ENCODE data around the gene PLXNA1.

Gene PLXNA1

GRCh38 chr3:127013181-127013580 lies 30.3 kb downstream of the PLXNA1 start:
- Histone ChIP-seq H3K9me2 (replicated peaks; ENCODE audit: low read depth, low read length) (no peaks in the 10 kb centered on the region), H3K9ac (ENCODE audit: low read depth, low read length, poor library complexity, severe bottlenecking) (no peak overlapping the region), H3K4me3 (ENCODE audit: low read length, poor library complexity, severe bottlenecking) (no peak overlapping the region), H3K9me3 (ENCODE audit: insufficient read depth, low read depth, low read length) (no peaks in the 10 kb centered on the region), H3K79me2 (ENCODE audit: insufficient read depth, low read length) (no peaks in the 10 kb centered on the region), H3K27me3 (ENCODE audit: insufficient read depth, low read length, poor library complexity, severe bottlenecking) (no peaks in the 10 kb centered on the region), H3K4me1 (ENCODE audit: insufficient read depth, low read length, poor library complexity, severe bottlenecking) (no peaks in the 10 kb centered on the region), H4K20me1 (ENCODE audit: insufficient read depth, low read length, poor library complexity, severe bottlenecking) (no peaks in the 10 kb centered on the region), H3K4me2 (ENCODE audit: low read depth, low read length, poor library complexity, severe bottlenecking) (no peak overlapping the region), H3F3A (ENCODE audit: low read depth) (no peaks in the 10 kb centered on the region), H3K36me3 (ENCODE audit: insufficient read depth, low read length) (peaks cover 11% of the 10 kb centered on the region; the same call in 1 of the 2 replicates), H2AFZ (ENCODE audit: low read length) (no peak overlapping the region)
- no peak for TF ChIP-seq CTCF (conservative IDR thresholded peaks at IDR 0.05; ENCODE audit: low read length)
- no peak for TF ChIP-seq EZH2phosphoT487 (IDR thresholded peaks at IDR 0.05; ENCODE audit: borderline replicate concordance)

DNA sequence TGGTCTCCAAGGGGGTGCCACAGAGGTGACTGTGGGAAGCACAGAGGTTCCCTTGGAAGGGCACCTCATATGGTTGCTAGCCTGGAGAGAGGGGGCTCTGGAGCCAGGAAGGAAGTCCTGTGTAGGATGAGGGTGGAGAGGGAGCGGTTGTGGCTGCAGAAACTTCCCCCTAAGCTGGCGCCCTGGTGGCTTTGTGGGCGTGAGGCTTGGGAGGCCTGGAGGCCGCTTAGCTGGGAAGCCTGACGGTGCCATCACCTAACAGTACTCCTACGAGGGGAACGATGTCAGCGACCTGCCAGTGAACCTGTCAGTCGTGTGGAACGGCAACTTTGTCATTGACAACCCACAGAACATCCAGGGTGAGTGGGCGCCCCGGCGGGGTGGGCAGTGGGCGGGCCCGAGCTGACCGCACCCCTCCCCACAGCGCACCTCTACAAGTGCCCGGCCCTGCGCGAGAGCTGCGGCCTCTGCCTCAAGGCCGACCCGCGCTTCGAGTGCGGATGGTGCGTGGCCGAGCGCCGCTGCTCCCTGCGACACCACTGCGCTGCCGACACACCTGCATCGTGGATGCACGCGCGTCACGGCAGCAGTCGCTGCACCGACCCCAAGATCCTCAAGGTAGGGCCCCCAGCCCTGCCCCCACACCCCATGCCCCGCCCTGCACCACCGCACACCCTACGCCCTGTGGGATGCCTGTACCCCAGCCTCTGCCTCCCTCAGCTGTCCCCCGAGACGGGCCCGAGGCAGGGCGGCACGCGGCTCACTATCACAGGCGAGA lies 31.0 kb downstream of the PLXNA1 start:
- Histone ChIP-seq H3K9me2 (replicated peaks; ENCODE audit: low read depth, low read length) (no peaks in the 10 kb centered on the region), H3K36me3 (ENCODE audit: insufficient read depth, low read length) (peaks cover 11% of the 10 kb centered on the region; the same call in 1 of the 2 replicates), H4K20me1 (ENCODE audit: insufficient read depth, low read length, poor library complexity, severe bottlenecking) (no peaks in the 10 kb centered on the region), H3K4me1 (ENCODE audit: insufficient read depth, low read length, poor library complexity, severe bottlenecking) (no peaks in the 10 kb centered on the region), H3K4me3 (ENCODE audit: low read length, poor library complexity, severe bottlenecking) (no peak overlapping the region), H3K4me2 (ENCODE audit: low read depth, low read length, poor library complexity, severe bottlenecking) (no peak overlapping the region), H2AFZ (ENCODE audit: low read length) (no peak overlapping the region), H3K9me3 (ENCODE audit: insufficient read depth, low read depth, low read length) (no peaks in the 10 kb centered on the region), H3F3A (ENCODE audit: low read depth) (no peaks in the 10 kb centered on the region), H3K27me3 (ENCODE audit: insufficient read depth, low read length, poor library complexity, severe bottlenecking) (no peaks in the 10 kb centered on the region), H3K9ac (ENCODE audit: low read depth, low read length, poor library complexity, severe bottlenecking) (no peak overlapping the region), H3K79me2 (ENCODE audit: insufficient read depth, low read length) (no peaks in the 10 kb centered on the region)
- no peak for TF ChIP-seq CTCF (conservative IDR thresholded peaks at IDR 0.05; ENCODE audit: low read length)
- no peak for TF ChIP-seq EZH2phosphoT487 (IDR thresholded peaks at IDR 0.05; ENCODE audit: borderline replicate concordance)

DNA sequence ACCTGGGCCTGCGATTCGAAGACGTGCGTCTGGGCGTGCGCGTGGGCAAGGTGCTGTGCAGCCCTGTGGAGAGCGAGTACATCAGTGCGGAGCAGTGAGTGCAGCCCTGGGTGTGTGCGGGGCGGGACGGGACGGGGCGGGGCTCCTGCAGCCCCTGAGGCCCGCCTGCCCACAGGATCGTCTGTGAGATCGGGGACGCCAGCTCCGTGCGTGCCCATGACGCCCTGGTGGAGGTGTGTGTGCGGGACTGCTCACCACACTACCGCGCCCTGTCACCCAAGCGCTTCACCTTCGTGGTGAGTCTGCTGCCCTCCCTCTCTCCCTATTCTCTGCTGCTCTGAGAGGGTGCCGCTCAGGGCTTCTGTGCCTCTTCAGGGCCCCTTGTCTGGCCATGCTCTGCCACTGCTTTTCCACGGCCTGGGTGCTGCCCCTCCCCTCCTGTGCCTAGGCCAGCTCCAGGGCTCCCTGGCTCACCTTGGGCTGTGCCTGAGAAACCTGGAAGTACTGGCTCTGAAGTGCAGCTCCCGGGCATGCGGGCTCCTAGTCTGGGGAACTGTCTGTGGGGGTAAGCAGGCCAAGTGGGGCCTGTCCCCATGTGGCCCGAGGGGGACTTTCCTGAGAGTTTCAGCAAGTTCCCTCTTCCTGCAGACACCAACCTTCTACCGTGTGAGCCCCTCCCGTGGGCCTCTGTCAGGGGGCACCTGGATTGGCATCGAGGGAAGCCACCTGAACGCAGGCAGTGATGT lies 31.8 kb downstream of the PLXNA1 start:
- H3K4me2 ChIP-seq (ENCODE audit: low read depth, low read length, poor library complexity, severe bottlenecking) = no peak overlapping the region
- H3K9ac ChIP-seq (ENCODE audit: low read depth, low read length, poor library complexity, severe bottlenecking) = no peak overlapping the region
- H3K4me3 ChIP-seq (ENCODE audit: low read length, poor library complexity, severe bottlenecking) = no peak overlapping the region
- H3K9me2 ChIP-seq (replicated peaks; ENCODE audit: low read depth, low read length) = no peaks in the 10 kb centered on the region
- H3F3A ChIP-seq (ENCODE audit: low read depth) = no peaks in the 10 kb centered on the region
- no peak overlapping the region for H2AFZ ChIP-seq (ENCODE audit: low read length)
- no peak for TF ChIP-seq EZH2phosphoT487 (IDR thresholded peaks at IDR 0.05; ENCODE audit: borderline replicate concordance)
- H3K9me3 ChIP-seq (ENCODE audit: insufficient read depth, low read depth, low read length) = no peaks in the 10 kb centered on the region
- no peaks in the 10 kb centered on the region for H4K20me1 ChIP-seq (ENCODE audit: insufficient read depth, low read length, poor library complexity, severe bottlenecking)
- H3K4me1 ChIP-seq (ENCODE audit: insufficient read depth, low read length, poor library complexity, severe bottlenecking) = no peaks in the 10 kb centered on the region
- peaks cover 17% of the 10 kb centered on the region; the same call in 1 of the 2 replicates for H3K36me3 ChIP-seq (ENCODE audit: insufficient read depth, low read length)
- H3K79me2 ChIP-seq (ENCODE audit: insufficient read depth, low read length) = no peaks in the 10 kb centered on the region
- H3K27me3 ChIP-seq (ENCODE audit: insufficient read depth, low read length, poor library complexity, severe bottlenecking) = no peaks in the 10 kb centered on the region

Data from Loucy (cell line).